CD4-positive, alpha-beta T cell treated with Interleukin-1 beta for 1 hour (primary cell): Measurements from ENCODE around the gene ARID5B.
"Not testable (repeated sequence)": the region's sequence is repeated elsewhere in the genome, so short reads cannot be mapped to it uniquely, and the experiment has no call there.

Experiments used
- DNase-seq, 2 donors: peaks; one replicate each; pipeline ENCODE4 v3.0.0-alpha.2; 2020 to 2022

Gene ARID5B

GRCh38 chr10:61900829-61901792, at the start of gene ARID5B:
ARID5B (plus strand) TSS chr10:61901699; CDS start chr10:61901710, 11 bp downstream.
- DNase-seq: peak; percentile 52 to 69

GRCh38 chr10:61852261-61852660, 49.2 kb upstream of the ARID5B start:
- DNase-seq: no peak

- DNase-seq: no peak
Observed at GRCh38 chr10:61855771-61856170, 45.7 kb upstream of the ARID5B start.

GRCh38 chr10:61857746-61858145, 43.8 kb upstream of the ARID5B start:
- DNase-seq: no peak

GRCh38 chr10:61859786-61860185, 41.7 kb upstream of the ARID5B start:
- DNase-seq: no peak

- DNase-seq: no peak
Observed at GRCh38 chr10:61860964-61861758, 40.3 kb upstream of the ARID5B start.

- DNase-seq: no peak
Observed at GRCh38 chr10:61863981-61864380, 37.5 kb upstream of the ARID5B start.

GRCh38 chr10:61866700-61867368, 34.7 kb upstream of the ARID5B start:
- DNase-seq: no peak

- not testable (repeated sequence) for DNase-seq
Observed at GRCh38 chr10:61867374-61867773, 34.1 kb upstream of the ARID5B start.

- DNase-seq: peak; percentile 74 to 77
Observed at GRCh38 chr10:61867817-61868216, 33.7 kb upstream of the ARID5B start.

- no peak for DNase-seq
Observed at GRCh38 chr10:61869041-61869675, 32.3 kb upstream of the ARID5B start.

GRCh38 chr10:61869774-61870525, 31.5 kb upstream of the ARID5B start:
- no peak for DNase-seq

GRCh38 chr10:61870526-61870895, 31.0 kb upstream of the ARID5B start:
- no peak for DNase-seq

- DNase-seq: no peak
Observed at GRCh38 chr10:61871487-61871886, 30.0 kb upstream of the ARID5B start.

GRCh38 chr10:61877887-61878739, 23.4 kb upstream of the ARID5B start:
- DNase-seq: no peak

- no peak for DNase-seq
Observed at GRCh38 chr10:61878740-61879068, 22.8 kb upstream of the ARID5B start.

- DNase-seq: no peak
Observed at GRCh38 chr10:61882621-61883370, 18.7 kb upstream of the ARID5B start.

- DNase-seq: no peak
Observed at GRCh38 chr10:61883371-61884025, 18.0 kb upstream of the ARID5B start.

- DNase-seq: no peak
Observed at GRCh38 chr10:61887772-61888171, 13.7 kb upstream of the ARID5B start.

- DNase-seq: no peak
Observed at GRCh38 chr10:61888744-61889143, 12.8 kb upstream of the ARID5B start.
